GM12878 (cell line): ENCODE results near the gene AGBL5. TPM values are rescaled to one million over a fixed set of nuclear protein-coding genes. Genes with fewer than 3 reads are reported as not detected.

ENCODE experiments used
- ASH2L ChIP-seq: fragments of 300-600, 200-600 bp; sonication (generic); IDR thresholded peaks from 2 replicates; pipeline ENCODE4 v1.6.1; 2017; ENCODE audit warnings: low read depth, mild to moderate bottlenecking, borderline replicate concordance
- ESRRA ChIP-seq: IDR thresholded peaks from 2 replicates; pipeline ENCODE4 v1.6.1; 2012; ENCODE audit warnings: mild to moderate bottlenecking, low read length, improper control_type of control experiment
- HDAC6 ChIP-seq: fragments of 200-600 bp; sonication (generic); IDR thresholded peaks from one replicate; pipeline ENCODE4 v1.8.0; 2017; ENCODE audit warnings: antibody characterized with exemption; ENCODE audit not compliant: unreplicated experiment
- HSF1 ChIP-seq: fragments of 150-350 bp; IDR thresholded peaks from 2 replicates; pipeline ENCODE4 v1.6.1; 2014; ENCODE audit warnings: mild to moderate bottlenecking, low read depth, low read length
- KLF5 ChIP-seq: fragments of 450-650 bp; IDR thresholded peaks from 2 replicates; pipeline ENCODE4 v1.6.1; 2014; ENCODE audit warnings: mild to moderate bottlenecking; ENCODE audit not compliant: partially characterized antibody
- MEF2B ChIP-seq: fragments of 450-650 bp; IDR thresholded peaks from 2 replicates; pipeline ENCODE4 v1.6.1; 2018; ENCODE audit warnings: mild to moderate bottlenecking, moderate library complexity; ENCODE audit not compliant: partially characterized antibody, poor library complexity, severe bottlenecking
- NKRF ChIP-seq: fragments of 450-650 bp; conservative IDR thresholded peaks from 2 replicates; pipeline ENCODE4 v1.6.1; 2017; ENCODE audit warnings: mild to moderate bottlenecking, moderate library complexity
- PBX3 ChIP-seq: IDR thresholded peaks from 2 replicates; pipeline ENCODE4 v1.6.1; 2011; ENCODE audit warnings: mild to moderate bottlenecking, low read depth, low read length, moderate library complexity; ENCODE audit not compliant: insufficient replicate concordance
- RAD51 ChIP-seq: fragments of 450-650 bp; IDR thresholded peaks from 2 replicates; pipeline ENCODE4 v1.6.1; 2016; ENCODE audit warnings: moderate library complexity, mild to moderate bottlenecking, inconsistent platforms
- SIN3A ChIP-seq: IDR thresholded peaks from 2 replicates; pipeline ENCODE4 v1.6.1; 2012; ENCODE audit warnings: low read depth, low read length, improper control_type of control experiment
- STAT1 ChIP-seq: fragments of 450-650 bp; conservative IDR thresholded peaks from 2 replicates; pipeline ENCODE4 v1.6.1; 2014; ENCODE audit warnings: antibody characterized with exemption, mild to moderate bottlenecking
- ZNF384 ChIP-seq: IDR thresholded peaks from 2 replicates; pipeline ENCODE4 v1.6.1; 2012; ENCODE audit warnings: low read depth, mild to moderate bottlenecking, low read length, improper control_type of control experiment, borderline replicate concordance
- polyA plus RNA-seq, 11 experiments: library from polyadenylated mRNA; depleted of rRNA in 4 of 11; unstranded in 6 of 11; stranded (reverse) in 5 of 11; fragments of >200 nt; fragmentation: Nextera tagmentation in 4 of 11; fragmentation: Illumina TruSeq in 1 of 11; extraction: Ambion mirVana in 4 of 11; extraction: Trizol in 1 of 11; gene quantifications; 1 replicate in 1 of 11; 2 replicates in 10 of 11; pipeline versions ENCODE4 v1.2.1 to v1.2.3, GENCODE V29; 2011 to 2016; ENCODE audit warnings: inconsistent platforms in 2 of 11, missing spikeins in 2 of 11, low read depth in 1 of 11
- total RNA-seq, 4 experiments: library from RNA; depleted of rRNA in 3 of 4; stranded (reverse); fragments of >200 nt in 3 of 4; fragmentation: Illumina TruSeq in 1 of 4; extraction: Trizol in 1 of 4; gene quantifications; 2 replicates each; pipeline versions ENCODE4 v1.2.1 to v1.2.3, GENCODE V29; 2013 to 2021

Gene AGBL5
- total and polyA plus RNA-seq, 10 of the 15 experiments (the other 5 are each of a cell fraction or from before 2014, with no cell fraction given) = 1.9 to 28.5 (median 19.5) TPM

GRCh38 chr2:27019931-27020855 lies 31.3 kb upstream of the AGBL5 start (continued):
- no peak for TF ChIP-seq PBX3
- TF ChIP-seq HDAC6 = no peak
- no peak for TF ChIP-seq MEF2B
- no peak for TF ChIP-seq RAD51
- TF ChIP-seq HSF1 = no peak
- no peak for TF ChIP-seq ESRRA
- TF ChIP-seq STAT1 = no peak
- TF ChIP-seq ASH2L = no peak
- TF ChIP-seq KLF5 = no peak
- no peak for TF ChIP-seq SIN3A
- no peak for TF ChIP-seq NKRF
- no peak for TF ChIP-seq ZNF384
